Transverse colon (tissue), 3 donors: Measurements from ENCODE around the gene MC2R.

Experiments
- CTCF ChIP-seq, 5 experiments: fragments of 200-600 bp in 3 of 5; fragments of 450-650 bp in 2 of 5; sonication (generic) in 3 of 5; IDR thresholded peaks; 1 replicate in 2 of 5; 2 replicates in 3 of 5; pipeline ENCODE4 v1.5.1; 2016 to 2017; ENCODE audit warnings: antibody characterized with exemption in 5 of 5, inconsistent platforms in 3 of 5, mild to moderate bottlenecking in 2 of 5, moderate library complexity in 1 of 5
- POLR2A ChIP-seq: fragments of 450-650 bp; IDR thresholded peaks from one replicate; pipeline ENCODE4 v1.6.1; 2016; ENCODE audit warnings: antibody characterized with exemption, mild to moderate bottlenecking, moderate library complexity

- TF ChIP-seq CTCF (IDR thresholded peaks at IDR 0.05) = no peak
- no peak for TF ChIP-seq POLR2A
Observed at GRCh38 chr18:13910501-13910900, 4.8 kb downstream of the MC2R start.
